Fibroblast of lung (primary cell): ENCODE results near the gene ANKEF1. TPM values are rescaled to one million over a fixed set of nuclear protein-coding genes. Genes with fewer than 3 reads are reported as not detected.
A peak's percentile ranks its signal among the peaks of the same experiment; 100 is the strongest.

Experiments used
- DNase-seq, 2 donors: peaks; one replicate each; pipeline versions ENCODE4 v3.0.0 to v3.0.0-alpha.2; 2010; ENCODE audit warnings: low read depth in 2 of 2
- H2AFZ ChIP-seq: 2 replicates; pipeline ENCODE4 v1.5.1; 2012; ENCODE audit warnings: low read length, control low read depth, inconsistent platforms
- H3K27ac ChIP-seq: 2 replicates; pipeline ENCODE4 v1.5.1; 2011; ENCODE audit warnings: low read length, control low read depth; ENCODE audit not compliant: insufficient read depth
- H3K27me3 ChIP-seq: 2 replicates; pipeline ENCODE4 v1.5.1; 2011; ENCODE audit warnings: mild to moderate bottlenecking, low read length; ENCODE audit not compliant: control insufficient read depth, insufficient read depth
- H3K36me3 ChIP-seq: 2 replicates; pipeline ENCODE4 v1.5.1; 2011; ENCODE audit warnings: low read length; ENCODE audit not compliant: control insufficient read depth, insufficient read depth
- H3K4me1 ChIP-seq: 2 replicates; pipeline ENCODE4 v1.5.1; 2011; ENCODE audit warnings: low read length; ENCODE audit not compliant: control insufficient read depth, insufficient read depth; ENCODE audit errors: extremely low read depth
- H3K4me2 ChIP-seq: 2 replicates; pipeline ENCODE4 v1.5.1; 2011; ENCODE audit warnings: low read length, control low read depth; ENCODE audit not compliant: insufficient read depth; ENCODE audit errors: extremely low read depth
- H3K4me3 ChIP-seq, 4 experiments: fragments of 200-600 bp in 1 of 4; sonication (generic) in 1 of 4; replicated peaks in 1 of 4; 2 replicates each; pipeline ENCODE4 v1.5.1; 2011 to 2016; ENCODE audit warnings: low read length in 4 of 4, low read depth in 3 of 4, mild to moderate bottlenecking in 3 of 4, control low read depth in 2 of 4, inconsistent platforms in 1 of 4, mixed read lengths in 1 of 4; ENCODE audit not compliant: insufficient read depth in 1 of 4; ENCODE audit errors: control extremely low read depth in 1 of 4
- H3K79me2 ChIP-seq: 2 replicates; pipeline ENCODE4 v1.5.1; 2012; ENCODE audit warnings: mild to moderate bottlenecking, low read length, inconsistent platforms; ENCODE audit not compliant: control insufficient read depth, insufficient read depth
- H3K9ac ChIP-seq: 2 replicates; pipeline ENCODE4 v1.5.1; 2011; ENCODE audit warnings: mild to moderate bottlenecking, low read length, control low read depth; ENCODE audit not compliant: insufficient read depth
- H3K9me3 ChIP-seq: 2 replicates; pipeline ENCODE4 v1.5.1; 2012; ENCODE audit warnings: low read depth, low read length; ENCODE audit not compliant: control insufficient read depth, insufficient read depth
- H4K20me1 ChIP-seq: 2 replicates; pipeline ENCODE4 v1.5.1; 2011; ENCODE audit warnings: low read length; ENCODE audit not compliant: control insufficient read depth, insufficient read depth; ENCODE audit errors: extremely low read depth
- EZH2 ChIP-seq: IDR thresholded peaks from 2 replicates; pipeline ENCODE4 v1.5.1; 2012; ENCODE audit warnings: low read length, control low read depth, mild to moderate bottlenecking; ENCODE audit errors: missing control alignments
- polyA minus RNA-seq: library from RNA; depleted of rRNA, polyadenylated mRNA; stranded (reverse); fragments of >200 nt; gene quantifications from 2 replicates; pipeline ENCODE4 v1.2.3, GENCODE V29; 2011; ENCODE audit warnings: low replicate concordance
- polyA plus RNA-seq, 2 donors: library from polyadenylated mRNA; depleted of rRNA in 1 of 2; stranded (reverse) in 1 of 2; unstranded in 1 of 2; fragments of >200 nt; gene quantifications; 2 replicates each; pipeline ENCODE4 v1.2.1, GENCODE V29; 2011 to 2012; ENCODE audit warnings: missing spikeins in 1 of 2
- total RNA-seq: library from RNA; depleted of rRNA; stranded (reverse); fragments of >200 nt; gene quantifications from 2 replicates; pipeline ENCODE4 v1.2.1, GENCODE V29; 2014
- TF ChIP-seq, protein P1 (sequence below), 2 donors: IDR thresholded peaks in 1 of 2; conservative IDR thresholded peaks in 1 of 2; 1 replicate in 1 of 2; 2 replicates in 1 of 2; pipeline ENCODE4 v1.5.1; 2011 to 2012; ENCODE audit warnings: low read length in 2 of 2, control low read depth in 1 of 2, inconsistent platforms in 1 of 2, low read depth in 1 of 2, mild to moderate bottlenecking in 1 of 2

ANKEF1 gene
- total RNA-seq (2.3 and 3.5 TPM in 2 replicates), polyA plus RNA-seq (1.6 and 2.0 TPM in 2 replicates), polyA minus RNA-seq (0.07 TPM in 1 of 2 replicates, not detected in the other)
- polyA plus RNA-seq (2012): 1.3 and 1.5 TPM in 2 replicates

DNA sequence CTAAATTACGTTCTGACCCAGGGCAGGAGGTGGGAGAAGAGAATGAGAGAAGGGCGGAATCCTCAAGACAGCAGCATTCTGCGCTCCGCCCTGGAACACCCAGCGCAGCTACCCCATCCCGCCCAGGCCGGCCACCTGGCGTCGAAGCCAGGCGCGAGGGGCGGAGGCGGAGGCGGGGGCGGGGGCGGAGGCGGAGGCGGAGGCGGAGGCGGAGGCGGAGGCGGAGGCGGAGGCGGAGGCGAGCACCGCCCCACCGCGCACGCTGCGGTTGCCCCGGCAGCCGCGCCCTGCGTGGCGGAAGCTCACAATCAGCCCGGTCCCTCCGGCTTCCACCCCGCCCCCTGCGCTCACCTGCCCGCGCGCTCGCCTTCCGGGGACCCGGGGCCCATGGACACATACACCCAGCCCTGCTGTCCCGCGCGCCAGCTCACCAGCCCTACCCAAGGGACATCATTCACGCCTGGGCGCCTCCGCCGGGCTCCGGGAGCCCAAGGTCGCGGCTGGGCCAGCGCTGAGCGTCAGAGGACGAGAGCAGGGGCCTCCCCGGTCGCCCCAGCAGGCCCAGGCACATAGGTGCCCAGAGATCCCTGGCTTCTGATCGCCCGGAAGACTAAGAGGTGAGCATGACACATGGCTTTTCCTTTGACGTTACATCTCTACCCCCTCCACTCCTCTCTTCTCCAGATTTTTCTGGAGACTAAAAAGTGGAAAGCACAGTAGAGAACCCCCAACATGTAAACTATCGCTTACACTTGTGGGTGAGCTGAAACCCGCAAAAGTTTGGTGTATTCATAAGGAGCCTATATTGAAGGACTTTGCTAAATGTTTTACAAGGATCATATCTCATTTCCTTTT, at the start of gene ANKEF1:
ANKEF1 (plus strand) TSS at position 271 of the 855 bp plus-strand sequence. CDS start 3,315 bp downstream, outside the sequence.
- Histone ChIP-seq H3K79me2 (no peaks in the 10 kb centered on the region), H3K9ac (peak within 1 kb of the TSS; percentile 54), H4K20me1 (no peaks in the 10 kb centered on the region), H3K4me3 (peak within 1 kb of the TSS; percentile 59 to 68 (median 67)), H2AFZ (peak within 1 kb of the TSS; percentile 60), H3K4me1 (no peaks in the 10 kb centered on the region), H3K4me2 (peak within 1 kb of the TSS; percentile 83), H3K27me3 (no peaks in the 10 kb centered on the region), H3K9me3 (no peaks in the 10 kb centered on the region), H3K27ac (peak within 1 kb of the TSS; percentile 39), H3K36me3 (no peaks in the 10 kb centered on the region)
- peak; percentile 35 to 62 for DNase-seq
- no peak for TF ChIP-seq EZH2

DNA sequence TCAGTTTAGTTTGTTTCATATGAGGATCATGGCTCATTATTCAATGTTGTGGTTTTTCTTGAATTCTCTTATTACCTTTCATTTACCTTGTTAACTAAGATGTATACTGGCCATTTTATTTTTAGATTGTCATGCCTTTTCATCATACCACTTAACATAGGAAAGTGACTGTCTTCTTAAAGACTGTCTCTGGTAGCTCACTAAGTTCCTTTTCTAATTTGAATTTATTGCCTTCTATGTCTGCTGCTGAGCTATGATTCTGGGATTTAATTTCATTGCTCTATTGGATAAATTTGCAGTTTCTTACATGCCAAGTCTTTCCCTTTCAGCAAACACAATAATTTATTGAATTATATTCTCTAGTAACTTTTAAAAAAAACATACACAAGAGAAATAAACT, 49.5 kb upstream of the ANKEF1 start:
- no peak for DNase-seq
- TF ChIP-seq, protein P1, sequence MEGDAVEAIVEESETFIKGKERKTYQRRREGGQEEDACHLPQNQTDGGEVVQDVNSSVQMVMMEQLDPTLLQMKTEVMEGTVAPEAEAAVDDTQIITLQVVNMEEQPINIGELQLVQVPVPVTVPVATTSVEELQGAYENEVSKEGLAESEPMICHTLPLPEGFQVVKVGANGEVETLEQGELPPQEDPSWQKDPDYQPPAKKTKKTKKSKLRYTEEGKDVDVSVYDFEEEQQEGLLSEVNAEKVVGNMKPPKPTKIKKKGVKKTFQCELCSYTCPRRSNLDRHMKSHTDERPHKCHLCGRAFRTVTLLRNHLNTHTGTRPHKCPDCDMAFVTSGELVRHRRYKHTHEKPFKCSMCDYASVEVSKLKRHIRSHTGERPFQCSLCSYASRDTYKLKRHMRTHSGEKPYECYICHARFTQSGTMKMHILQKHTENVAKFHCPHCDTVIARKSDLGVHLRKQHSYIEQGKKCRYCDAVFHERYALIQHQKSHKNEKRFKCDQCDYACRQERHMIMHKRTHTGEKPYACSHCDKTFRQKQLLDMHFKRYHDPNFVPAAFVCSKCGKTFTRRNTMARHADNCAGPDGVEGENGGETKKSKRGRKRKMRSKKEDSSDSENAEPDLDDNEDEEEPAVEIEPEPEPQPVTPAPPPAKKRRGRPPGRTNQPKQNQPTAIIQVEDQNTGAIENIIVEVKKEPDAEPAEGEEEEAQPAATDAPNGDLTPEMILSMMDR (conservative IDR thresholded peaks at IDR 0.05 in 1 of 2, IDR thresholded peaks at IDR 0.05 in 1 of 2; ENCODE audit: low read depth in 1 of 2, low read length in 2 of 2): no peak
- no peak for TF ChIP-seq EZH2

DNA sequence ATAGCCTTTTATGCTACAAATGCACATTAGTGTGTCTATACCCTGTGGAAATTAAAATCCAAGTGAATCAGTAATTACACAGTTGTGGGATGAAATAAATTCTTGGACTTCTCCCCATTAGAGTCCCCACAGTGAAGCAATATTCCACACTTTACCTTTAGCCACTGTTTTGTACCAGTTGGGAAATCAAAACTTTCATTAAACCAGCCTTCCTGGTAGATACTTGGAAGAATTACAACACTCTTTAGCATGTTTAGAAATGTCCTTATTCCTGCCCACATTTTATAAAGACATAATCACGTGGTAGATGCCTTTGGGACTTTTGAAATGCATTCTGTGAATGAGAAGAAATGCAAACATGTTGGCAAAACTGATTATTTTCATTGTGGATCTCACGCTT, 49.0 kb upstream of the ANKEF1 start:
- H3K4me1 ChIP-seq: no peaks in the 10 kb centered on the region
- no peak overlapping the region for H3K9ac ChIP-seq
- no peaks in the 10 kb centered on the region for H4K20me1 ChIP-seq
- no peak overlapping the region for H2AFZ ChIP-seq
- H3K36me3 ChIP-seq: no peaks in the 10 kb centered on the region
- no peaks in the 10 kb centered on the region for H3K9me3 ChIP-seq
- no peak for DNase-seq
- H3K4me3 ChIP-seq: no peak overlapping the region
- no peaks in the 10 kb centered on the region for H3K79me2 ChIP-seq
- no peak overlapping the region for H3K4me2 ChIP-seq
- TF ChIP-seq EZH2: no peak
- TF ChIP-seq, protein P1 (conservative IDR thresholded peaks at IDR 0.05 in 1 of 2, IDR thresholded peaks at IDR 0.05 in 1 of 2; ENCODE audit: low read depth in 1 of 2, low read length in 2 of 2): no peak
- H3K27me3 ChIP-seq: no peaks in the 10 kb centered on the region
- H3K27ac ChIP-seq: no peak overlapping the region

More for the DNA sequence above, 49.5 kb upstream of the ANKEF1 start:
- no peaks in the 10 kb centered on the region for H3K27me3 ChIP-seq
- no peak overlapping the region for H2AFZ ChIP-seq
- no peaks in the 10 kb centered on the region for H3K4me1 ChIP-seq
- no peak overlapping the region for H3K4me2 ChIP-seq
- H4K20me1 ChIP-seq: no peaks in the 10 kb centered on the region
- no peak overlapping the region for H3K9ac ChIP-seq
- no peak overlapping the region for H3K4me3 ChIP-seq
- no peaks in the 10 kb centered on the region for H3K36me3 ChIP-seq
- H3K79me2 ChIP-seq: no peaks in the 10 kb centered on the region
- H3K27ac ChIP-seq: no peak overlapping the region
- no peaks in the 10 kb centered on the region for H3K9me3 ChIP-seq
